Measurements from ENCODE around the gene RGL2. TPM values are rescaled to one million over a fixed set of nuclear protein-coding genes. Genes with fewer than 3 reads are reported as not detected.

The RGL2 gene
- total RNA-seq, 3 donors from 2014 or later: 38.9 to 151 (median 103) TPM

GRCh38 chr6:33248932-33249731 lies 49.6 kb downstream of the RGL2 start:
- peaks cover 0 to 6% of the 10 kb centered on the region in 2 donors for H3K4me1 ChIP-seq
- intact Hi-C loops (cut with DNase I; ENCODE audit: low total_unique reads): loop anchor here (10.0 kb wide), 1 partner anchor 134 kb away; no protein-coding TSS in a partner anchor
- no peaks in the 10 kb centered on the region for H3K27me3 ChIP-seq
- no peak for TF ChIP-seq CTCF (IDR thresholded peaks at IDR 0.05)
- peak; percentile 33 for TF ChIP-seq POLR2A (IDR thresholded peaks at IDR 0.05)
- peak; percentile 58 to 85 (median 76) for TF ChIP-seq POLR2AphosphoS5 (IDR thresholded peaks at IDR 0.05)
- no peaks in the 10 kb centered on the region for H3K36me3 ChIP-seq
- no peaks in the 10 kb centered on the region for H3K9me3 ChIP-seq
- peak overlapping the region; percentile 93 to 95 for H3K27ac ChIP-seq
- peak overlapping the region; percentile 48 to 69 (median 69) for H3K4me3 ChIP-seq
- DNase-seq (ENCODE audit: low spot score in 2 of 2): peak; percentile 97 to 98

- Histone ChIP-seq H3K9me3 (no peaks in the 10 kb centered on the region), H3K27me3 (no peaks in the 10 kb centered on the region), H3K36me3 (no peaks in the 10 kb centered on the region), H3K4me1 (peaks cover 0 to 6% of the 10 kb centered on the region in 2 donors), H3K4me3 (peak overlapping the region; percentile 48 to 69 (median 69)), H3K27ac (peak overlapping the region; percentile 93 to 95)
- no peak for DNase-seq (ENCODE audit: low spot score in 2 of 2)
- intact Hi-C loops (cut with DNase I; ENCODE audit: low total_unique reads): loop anchor here (10.0 kb wide), 1 partner anchor 134 kb away; no protein-coding TSS in a partner anchor
- peak in 1 of 3 donors; percentile 46 for TF ChIP-seq CTCF (IDR thresholded peaks at IDR 0.05)
- no peak for TF ChIP-seq POLR2AphosphoS5 (IDR thresholded peaks at IDR 0.05)
Observed at GRCh38 chr6:33248643-33248931, 50.2 kb downstream of the RGL2 start.

- Histone ChIP-seq H3K9me3 (no peaks in the 10 kb centered on the region), H3K4me1 (peaks cover 0 to 6% of the 10 kb centered on the region in 2 donors), H3K36me3 (no peaks in the 10 kb centered on the region), H3K27ac (peak overlapping the region; percentile 93 to 95), H3K4me3 (peak overlapping the region; percentile 48 to 69 (median 69)), H3K27me3 (no peaks in the 10 kb centered on the region)
- DNase-seq (ENCODE audit: low spot score in 2 of 2): peak; percentile 85 to 93
- intact Hi-C loops (cut with DNase I; ENCODE audit: low total_unique reads): loop anchor here (10.0 kb wide), 1 partner anchor 133 kb away; no protein-coding TSS in a partner anchor
- TF ChIP-seq POLR2A (IDR thresholded peaks at IDR 0.05) (no peak), CTCF (IDR thresholded peaks at IDR 0.05) (peak; percentile 80 to 95 (median 95)), POLR2AphosphoS5 (IDR thresholded peaks at IDR 0.05) (peak in 1 of 3 donors; percentile 23)
Observed at GRCh38 chr6:33247977-33248642, 50.6 kb downstream of the RGL2 start.

- Histone ChIP-seq H3K4me3 (no peak overlapping the region), H3K4me1 (no peaks in the 10 kb centered on the region), H3K27ac (no peak overlapping the region), H3K27me3 (no peaks in the 10 kb centered on the region), H3K9me3 (no peaks in the 10 kb centered on the region), H3K36me3 (no peaks in the 10 kb centered on the region)
- DNase-seq (ENCODE audit: low spot score in 2 of 2): no peak
- TF ChIP-seq CTCF (IDR thresholded peaks at IDR 0.05) (no peak), POLR2A (IDR thresholded peaks at IDR 0.05) (no peak), POLR2AphosphoS5 (IDR thresholded peaks at IDR 0.05) (no peak)
- intact Hi-C loops (cut with DNase I; ENCODE audit: low total_unique reads): loop anchor here (10.0 kb wide), 1 partner anchor 129 kb away; no protein-coding TSS in a partner anchor
Observed at GRCh38 chr6:33243476-33243875, 55.3 kb downstream of the RGL2 start.

GRCh38 chr6:33241968-33242367 lies 56.8 kb downstream of the RGL2 start:
- TF ChIP-seq CTCF (IDR thresholded peaks at IDR 0.05) (no peak), POLR2A (IDR thresholded peaks at IDR 0.05) (no peak), POLR2AphosphoS5 (IDR thresholded peaks at IDR 0.05) (no peak)
- H3K9me3 ChIP-seq: no peaks in the 10 kb centered on the region
- intact Hi-C loops (cut with DNase I; ENCODE audit: low total_unique reads): loop anchor here (10.0 kb wide), 1 partner anchor 127 kb away; no protein-coding TSS in a partner anchor
- H3K36me3 ChIP-seq: no peaks in the 10 kb centered on the region
- H3K27me3 ChIP-seq: no peaks in the 10 kb centered on the region
- no peaks in the 10 kb centered on the region for H3K4me1 ChIP-seq
- H3K27ac ChIP-seq: no peak overlapping the region
- no peak overlapping the region for H3K4me3 ChIP-seq
- DNase-seq (ENCODE audit: low spot score in 2 of 2): no peak

Measured in breast epithelium (tissue), 4 donors.